Measurements from ENCODE around the gene C2orf81. TPM values are rescaled to one million over a fixed set of nuclear protein-coding genes. Genes with fewer than 3 reads are reported as not detected.

C2orf81 gene
- total and polyA plus RNA-seq, 2 of the 4 experiments (the other 2 are of a cell fraction) = 0.18 to 0.74 TPM

GRCh38 chr2:74387346-74387745, 34.1 kb downstream of the C2orf81 start:
- intact Hi-C loops (cut with micrococcal nuclease) (no loop called here), dilution Hi-C loops (cut with HindIII; ENCODE audit: low sequenced_read_pairs, unreplicated experiment) (no loop called here), in situ Hi-C loops (cut with MboI; ENCODE audit: low sequenced_read_pairs) (no loop called here)
- peaks cover 6% of the 10 kb centered on the region for H3K36me3 ChIP-seq (ENCODE audit: control insufficient read depth, insufficient read depth, low read length)
- ChIA-PET CTCF (no interaction called here), POLR2A (ENCODE audit: unreplicated experiment) (no interaction called here)
- no peak overlapping the region for H2BK120ac ChIP-seq (ENCODE audit: low read depth, low read length)
- H3K4me3 ChIP-seq (ENCODE audit: insufficient read depth, low read depth, low read length) = no peak overlapping the region
- H3K14ac ChIP-seq (replicated peaks; ENCODE audit: low read depth, low read length) = peak overlapping the region; percentile 19
- no peak for ATAC-seq (ENCODE audit: low read depth)
- no peaks in the 10 kb centered on the region for H3K27me3 ChIP-seq (ENCODE audit: control insufficient read depth, insufficient read depth, low read length)
- no peak overlapping the region for H3K9ac ChIP-seq (ENCODE audit: low read depth, low read length)
- H4K8ac ChIP-seq (ENCODE audit: low read depth in 2 of 2, low read length in 2 of 2) = no peak overlapping the region
- H3K27ac ChIP-seq (ENCODE audit: insufficient read depth, low read length) = no peak overlapping the region
- H4K20me1 ChIP-seq (ENCODE audit: insufficient read depth, low read length) = peaks cover 36% of the 10 kb centered on the region
- peak overlapping the region; percentile 31 for H2BK5ac ChIP-seq (ENCODE audit: low read depth, low read length, poor library complexity, severe bottlenecking)
- H3K9me1 ChIP-seq (ENCODE audit: insufficient read depth, low read length) = peaks cover 32% of the 10 kb centered on the region
- DNase-seq = peak; percentile 47
- H3K4me2 ChIP-seq (ENCODE audit: low read depth, low read length) = no peak overlapping the region; the same call in 1 of the 2 replicates
- no peaks in the 10 kb centered on the region for H3K9me3 ChIP-seq (ENCODE audit: control insufficient read depth, insufficient read depth, low read length)
- TF ChIP-seq ELK1 (IDR thresholded peaks at IDR 0.05; ENCODE audit: borderline replicate concordance, low read depth, low read length) = no peak
- TF ChIP-seq FOS (IDR thresholded peaks at IDR 0.05; ENCODE audit: low read depth, low read length) = peak; percentile 13; the same call in 1 of the 2 replicates
- H3K79me1 ChIP-seq (ENCODE audit: low read depth in 1 of 2, low read length in 2 of 2) = peaks cover 25 to 86% of the 10 kb centered on the region in 2 experiments
- no TSS peak for BruUV-seq (replicated peaks)
- H2BK15ac ChIP-seq (ENCODE audit: low read depth, low read length) = no peak overlapping the region
- H3K23ac ChIP-seq (ENCODE audit: low read depth, low read length) = no peak overlapping the region
- peaks cover 17% of the 10 kb centered on the region for H3K4me1 ChIP-seq (ENCODE audit: control insufficient read depth, insufficient read depth, low read length)
- no peak overlapping the region for H2BK20ac ChIP-seq (ENCODE audit: low read depth, low read length)
- H4K5ac ChIP-seq (ENCODE audit: low read depth, low read length) = no peak overlapping the region
- H3K56ac ChIP-seq (ENCODE audit: extremely low read depth, insufficient read depth, low read length) = no peak overlapping the region
- H3K4ac ChIP-seq (ENCODE audit: low read depth, low read length) = no peak overlapping the region
- no peak overlapping the region; the same call in 1 of the 2 replicates for H3K18ac ChIP-seq (ENCODE audit: low read depth, low read length)
- H2AK5ac ChIP-seq (ENCODE audit: low read depth, low read length) = peak overlapping the region; percentile 11; the same call in 1 of the 2 replicates
- 89% methylated on average over 1 of the region's 1 CpG; no CpG with 5 or more reads in 1 of the 2 experiments for WGBS, 2 experiments (ENCODE audit: extremely low coverage in 2 of 2, insufficient read length in 1 of 2)
- H2AK9ac ChIP-seq (replicated peaks; ENCODE audit: low read depth, low read length, poor library complexity) = no peak overlapping the region
- no peak overlapping the region for H4K91ac ChIP-seq (ENCODE audit: insufficient read depth, low read depth, low read length)
- no peak overlapping the region for H2AFZ ChIP-seq (replicated peaks; ENCODE audit: low read length, poor library complexity)

Data from IMR-90 (cell line).